MM.1S (cell line): ENCODE data around the gene MRPL23.

Experiments used
- CTCF ChIP-seq: fragments of 300-600 bp; sonication (generic); IDR thresholded peaks from 2 replicates; pipeline ENCODE4 v1.5.1; 2016; ENCODE audit warnings: antibody characterized with exemption, low read length, mixed read lengths
- EZH2 ChIP-seq: fragments of 300-600 bp; sonication (generic); optimal IDR thresholded peaks from 2 replicates; pipeline ENCODE3; 2017; ENCODE audit warnings: low read depth, mild to moderate bottlenecking, antibody characterized with exemption, low read length, mixed read lengths
- EZH2phosphoT487 ChIP-seq: fragments of 300-600 bp; sonication (generic); IDR thresholded peaks from 2 replicates; pipeline ENCODE4 v1.6.1; 2018; ENCODE audit warnings: antibody characterized with exemption, low read length

- TF ChIP-seq CTCF, result no peak
- no peak for TF ChIP-seq EZH2phosphoT487
- TF ChIP-seq EZH2, result no peak
Measured at GRCh38 chr11:1932681-1933080, 14.5 kb upstream of the MRPL23 start.
